Prostate gland (tissue), 2 donors: Measurements from ENCODE around the gene ANKS6. TPM values are rescaled to one million over a fixed set of nuclear protein-coding genes. Genes with fewer than 3 reads are reported as not detected.

ENCODE experiments used
- DNase-seq: peaks from one replicate; pipeline ENCODE4 v3.0.0-alpha.2; 2019; ENCODE audit warnings: low spot score
- H3K27ac ChIP-seq, 2 donors: fragments of 200-600 bp; sonication (generic); 2 replicates each; pipeline ENCODE4 v1.5.1; 2017 to 2019
- H3K27me3 ChIP-seq: fragments of 200-600 bp; sonication (generic); replicated peaks from 2 replicates; pipeline ENCODE4 v1.5.1; 2019; ENCODE audit not compliant: insufficient read depth
- H3K36me3 ChIP-seq, 2 donors: fragments of 200-600 bp; sonication (generic); 1 replicate in 1 of 2; 2 replicates in 1 of 2; pipeline versions ENCODE4 v1.5.1 to v1.8.1; 2017 to 2019
- H3K4me1 ChIP-seq: fragments of 200-600 bp; sonication (generic); replicated peaks from 2 replicates; pipeline ENCODE4 v1.5.1; 2019
- H3K4me3 ChIP-seq, 2 donors: fragments of 200-600 bp; sonication (generic); 2 replicates each; pipeline ENCODE4 v1.5.1; 2017 to 2019
- H3K9me3 ChIP-seq: fragments of 200-600 bp; sonication (generic); 2 replicates; pipeline ENCODE4 v1.5.1; 2017
- POLR2A ChIP-seq: fragments of 450-650 bp; IDR thresholded peaks from one replicate; pipeline ENCODE4 v1.6.1; 2016; ENCODE audit warnings: antibody characterized with exemption, mild to moderate bottlenecking
- POLR2AphosphoS5 ChIP-seq: sonication (generic); formaldehyde crosslinking; IDR thresholded peaks from one replicate; pipeline ENCODE4 v1.6.1; 2017; ENCODE audit warnings: antibody characterized with exemption
- WGBS: methylation state at CpG from one replicate; pipeline ENCODE4 v1.1.5; 2018; 5-methylcytosine and 5-hydroxymethylcytosine counted together
- intact Hi-C: fragments of 100-400 bp; cut with DNase I; formaldehyde crosslinking; loops from one replicate; pipeline ENCODE4 v1.14.2; 2022
- total RNA-seq, 2 donors: library from RNA; depleted of rRNA; stranded (reverse); fragments of >200 nt; gene quantifications; one replicate each; pipeline ENCODE4 v1.1.0, GENCODE V29; 2016
- TF ChIP-seq, protein P1 (sequence below), 4 experiments: fragments of 200-600 bp in 2 of 4; fragments of 450-650 bp in 2 of 4; sonication (generic) in 2 of 4; IDR thresholded peaks; 1 replicate in 3 of 4; 2 replicates in 1 of 4; pipeline ENCODE4 v1.5.1; 2016 to 2019; ENCODE audit warnings: antibody characterized with exemption in 4 of 4, mild to moderate bottlenecking in 2 of 4, moderate library complexity in 2 of 4

ANKS6 gene
- total RNA-seq, 2 donors from 2014 or later, result 11.6 to 18.8 TPM

DNA sequence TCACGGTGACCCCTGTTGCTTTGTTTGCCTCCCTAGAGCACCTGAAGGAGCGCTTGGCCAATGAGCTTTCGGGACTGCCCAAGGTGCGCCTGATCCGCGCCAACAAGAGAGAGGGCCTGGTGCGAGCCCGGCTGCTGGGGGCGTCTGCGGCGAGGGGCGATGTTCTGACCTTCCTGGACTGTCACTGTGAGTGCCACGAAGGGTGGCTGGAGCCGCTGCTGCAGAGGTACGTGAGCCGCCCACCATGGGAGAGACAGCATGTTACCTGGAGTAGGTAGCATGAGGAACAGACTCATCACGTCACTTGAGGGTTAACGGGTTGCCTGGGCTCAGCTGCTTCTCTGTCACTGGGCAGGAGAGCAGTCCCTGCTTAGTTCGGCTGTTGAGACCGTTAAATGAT is 30.4 kb upstream of the ANKS6 start:
- TF ChIP-seq, protein P1, sequence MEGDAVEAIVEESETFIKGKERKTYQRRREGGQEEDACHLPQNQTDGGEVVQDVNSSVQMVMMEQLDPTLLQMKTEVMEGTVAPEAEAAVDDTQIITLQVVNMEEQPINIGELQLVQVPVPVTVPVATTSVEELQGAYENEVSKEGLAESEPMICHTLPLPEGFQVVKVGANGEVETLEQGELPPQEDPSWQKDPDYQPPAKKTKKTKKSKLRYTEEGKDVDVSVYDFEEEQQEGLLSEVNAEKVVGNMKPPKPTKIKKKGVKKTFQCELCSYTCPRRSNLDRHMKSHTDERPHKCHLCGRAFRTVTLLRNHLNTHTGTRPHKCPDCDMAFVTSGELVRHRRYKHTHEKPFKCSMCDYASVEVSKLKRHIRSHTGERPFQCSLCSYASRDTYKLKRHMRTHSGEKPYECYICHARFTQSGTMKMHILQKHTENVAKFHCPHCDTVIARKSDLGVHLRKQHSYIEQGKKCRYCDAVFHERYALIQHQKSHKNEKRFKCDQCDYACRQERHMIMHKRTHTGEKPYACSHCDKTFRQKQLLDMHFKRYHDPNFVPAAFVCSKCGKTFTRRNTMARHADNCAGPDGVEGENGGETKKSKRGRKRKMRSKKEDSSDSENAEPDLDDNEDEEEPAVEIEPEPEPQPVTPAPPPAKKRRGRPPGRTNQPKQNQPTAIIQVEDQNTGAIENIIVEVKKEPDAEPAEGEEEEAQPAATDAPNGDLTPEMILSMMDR (IDR thresholded peaks at IDR 0.05), result no peak
- no peak for TF ChIP-seq POLR2AphosphoS5
- TF ChIP-seq POLR2A, result no peak
- Histone ChIP-seq H3K27me3 (no peaks in the 10 kb centered on the region), H3K4me3 (no peak overlapping the region), H3K4me1 (no peaks in the 10 kb centered on the region), H3K36me3 (no peaks in the 10 kb centered on the region), H3K27ac (no peak overlapping the region), H3K9me3 (no peaks in the 10 kb centered on the region)
- intact Hi-C loops, result no loop called here
- DNase-seq, result no peak
- WGBS, result 95% methylated on average over 20 of the region's 20 CpGs

DNA sequence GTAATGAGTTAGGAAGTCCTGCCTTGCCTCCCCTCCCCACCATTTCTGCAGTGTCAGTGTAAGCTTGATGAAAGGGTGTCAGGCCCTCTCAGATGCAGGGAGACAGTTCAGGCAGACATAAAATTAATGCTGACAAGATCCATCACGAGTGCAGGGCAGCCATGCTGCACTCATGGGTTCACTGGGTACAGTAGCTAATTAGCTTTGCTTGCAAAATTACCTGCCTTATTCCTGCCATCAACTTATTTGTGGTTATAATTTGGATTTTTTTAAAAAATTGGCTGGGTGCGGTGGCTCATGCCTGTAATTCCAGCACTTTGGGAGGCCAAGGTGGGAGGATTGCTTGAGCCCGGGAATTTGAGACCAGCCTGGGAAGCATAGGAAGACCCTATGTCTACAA is 29.1 kb upstream of the ANKS6 start:
- Histone ChIP-seq H3K4me3 (no peak overlapping the region), H3K36me3 (no peaks in the 10 kb centered on the region), H3K9me3 (no peaks in the 10 kb centered on the region), H3K27ac (no peak overlapping the region), H3K4me1 (no peaks in the 10 kb centered on the region), H3K27me3 (no peaks in the 10 kb centered on the region)
- intact Hi-C loops, result no loop called here
- TF ChIP-seq POLR2A, result no peak
- TF ChIP-seq, protein P1 (IDR thresholded peaks at IDR 0.05), result no peak
- no peak for TF ChIP-seq POLR2AphosphoS5
- no peak for DNase-seq
- WGBS, result 91% methylated on average over 3 of the region's 3 CpGs

DNA sequence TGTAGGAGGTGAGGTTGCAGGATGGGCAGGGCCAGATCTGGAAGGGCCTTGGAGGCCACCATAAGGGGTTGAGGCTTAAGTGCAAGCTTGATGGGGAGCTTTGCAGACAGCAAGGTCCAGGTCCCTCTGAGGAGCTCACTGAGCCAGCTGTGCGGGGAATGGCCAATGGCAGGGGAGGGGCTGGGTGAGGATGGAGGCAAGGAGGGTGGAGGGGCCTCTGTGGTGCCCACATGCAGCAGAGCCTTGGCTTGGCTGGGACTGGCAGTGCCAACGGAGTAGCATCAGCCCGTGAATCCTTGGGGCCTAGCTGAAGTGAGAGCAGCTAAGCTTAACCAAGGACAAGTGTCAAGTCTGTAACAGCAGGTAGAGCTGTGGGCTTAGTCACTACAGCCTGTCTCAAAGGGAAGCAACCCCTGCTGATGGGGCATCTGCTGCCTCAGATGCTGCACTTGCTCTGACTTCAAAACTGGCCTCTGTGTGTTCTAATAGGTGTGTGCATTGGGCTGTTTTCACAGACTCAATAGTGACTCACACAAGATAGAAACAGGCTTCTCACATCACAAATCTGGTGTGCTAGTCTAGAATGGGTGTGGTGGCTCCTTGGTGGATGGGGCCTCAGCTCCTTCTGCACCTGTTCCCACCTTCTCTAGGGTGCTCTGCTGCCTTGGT is 27.4 kb upstream of the ANKS6 start:
- Histone ChIP-seq H3K27ac (no peak overlapping the region), H3K4me1 (no peaks in the 10 kb centered on the region), H3K4me3 (no peak overlapping the region), H3K36me3 (no peaks in the 10 kb centered on the region), H3K9me3 (no peaks in the 10 kb centered on the region), H3K27me3 (no peaks in the 10 kb centered on the region)
- no peak for DNase-seq
- intact Hi-C loops, result no loop called here
- 100% methylated on average over 3 of the region's 3 CpGs for WGBS
- TF ChIP-seq POLR2AphosphoS5 (no peak), POLR2A (no peak)
- TF ChIP-seq, protein P1 (IDR thresholded peaks at IDR 0.05), result no peak

DNA sequence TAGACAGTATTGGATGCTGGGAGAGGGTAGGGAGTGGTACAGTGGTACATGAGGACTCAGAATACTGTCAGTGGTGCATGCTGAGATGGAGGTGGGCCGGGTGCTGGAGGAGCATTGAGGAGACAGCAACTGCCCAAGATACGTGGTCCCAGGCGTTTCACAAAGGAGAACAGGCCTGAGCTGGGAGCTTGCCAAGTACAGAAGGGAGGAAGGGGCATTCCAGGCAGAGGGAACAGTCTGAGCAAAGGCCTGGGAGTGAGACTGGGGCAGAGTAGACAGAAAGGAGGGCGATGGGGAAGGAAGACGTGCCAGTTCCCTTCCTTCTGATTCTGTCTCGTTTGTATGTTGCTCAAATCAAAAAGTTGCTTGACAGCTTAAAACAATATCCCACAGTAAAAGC is 26.3 kb upstream of the ANKS6 start:
- DNase-seq, result no peak
- Histone ChIP-seq H3K27me3 (no peaks in the 10 kb centered on the region), H3K27ac (no peak overlapping the region), H3K9me3 (no peaks in the 10 kb centered on the region), H3K4me3 (no peak overlapping the region), H3K4me1 (no peaks in the 10 kb centered on the region), H3K36me3 (no peaks in the 10 kb centered on the region)
- intact Hi-C loops, result no loop called here
- TF ChIP-seq POLR2AphosphoS5 (no peak), POLR2A (no peak)
- TF ChIP-seq, protein P1 (IDR thresholded peaks at IDR 0.05), result no peak
- 87% methylated on average over 6 of the region's 6 CpGs for WGBS

DNA sequence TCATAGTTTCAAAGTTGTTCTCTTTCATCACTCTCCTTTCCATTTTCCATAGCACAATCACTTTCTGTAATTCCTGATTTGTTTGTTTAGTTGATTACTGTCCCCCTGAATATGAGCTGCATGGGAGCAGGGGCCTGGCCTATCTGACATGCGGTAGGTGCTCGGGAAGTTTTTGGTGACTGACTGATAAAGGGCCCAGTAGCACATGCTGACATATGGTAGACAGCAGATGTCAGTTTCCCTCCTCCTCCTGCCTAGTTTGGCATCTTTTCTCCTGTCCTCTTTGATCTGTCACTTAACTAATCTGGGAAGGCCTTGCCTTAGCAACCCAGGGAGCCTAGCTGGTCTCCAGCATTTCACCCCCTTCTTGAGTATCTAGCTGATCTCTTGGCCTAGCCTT is 25.5 kb upstream of the ANKS6 start:
- H3K9me3 ChIP-seq, result no peaks in the 10 kb centered on the region
- no peaks in the 10 kb centered on the region for H3K4me1 ChIP-seq
- no peaks in the 10 kb centered on the region for H3K27me3 ChIP-seq
- TF ChIP-seq, protein P1 (IDR thresholded peaks at IDR 0.05), result no peak
- TF ChIP-seq POLR2A, result no peak
- no peak for TF ChIP-seq POLR2AphosphoS5
- H3K27ac ChIP-seq, result no peak overlapping the region
- WGBS, result 93% methylated on average over 2 of the region's 2 CpGs
- DNase-seq, result no peak
- intact Hi-C loops, result no loop called here
- H3K4me3 ChIP-seq, result no peak overlapping the region
- H3K36me3 ChIP-seq, result no peaks in the 10 kb centered on the region
